Caco-2 (cell line): ENCODE measurements around the gene VAPA. TPM values are rescaled to one million over a fixed set of nuclear protein-coding genes. Genes with fewer than 3 reads are reported as not detected.

Experiments
- BruUV-seq: library from RNA; stranded (reverse); fragments of 400-500 nt; replicated peaks from 2 replicates; lab custom pipeline; 2021; lab: Mats Ljungman, UMichigan
- CTCF ChIA-PET: fragments of 300-600 bp; sonication (Branson Sonifier 250); formaldehyde crosslinking; loops from one replicate; lab custom pipeline; 2022; ENCODE audit warnings: antibody characterized with exemption; lab: Charles Lee
- POLR2A ChIA-PET: fragments of 300-600 bp; sonication (Branson Sonifier 250); formaldehyde crosslinking; loops from one replicate; lab custom pipeline; 2022; ENCODE audit warnings: antibody characterized with exemption; lab: Charles Lee
- DNase-seq, 2 experiments: peaks; one replicate each; pipeline versions ENCODE4 v3.0.0 to v3.0.0-alpha.2; 2020 to 2022
- H3K27me3 ChIP-seq: replicated peaks from 2 replicates; pipeline ENCODE4 v1.6.0; 2011; ENCODE audit warnings: low read length; ENCODE audit not compliant: control insufficient read depth, insufficient read depth
- H3K36me3 ChIP-seq: 2 replicates; pipeline ENCODE4 v1.5.1; 2011; ENCODE audit warnings: low read length; ENCODE audit not compliant: control insufficient read depth, insufficient read depth
- H3K4me1 ChIP-seq: fragments of 250-450 bp; sonication (Bioruptor Pico); 2 replicates; pipeline ENCODE4 v1.5.1; 2020; ENCODE audit warnings: mild to moderate bottlenecking
- H3K4me3 ChIP-seq: 2 replicates; pipeline ENCODE4 v1.5.1; 2011; ENCODE audit warnings: low read depth, mild to moderate bottlenecking, control low read depth, low read length
- H3K9me3 ChIP-seq: fragments of 250-450 bp; sonication (Bioruptor Pico); 2 replicates; pipeline ENCODE4 v1.5.1; 2020; ENCODE audit warnings: mild to moderate bottlenecking, moderate library complexity
- H3K27ac Mint-ChIP-seq: one replicate; pipeline ENCODE4 v1.8.0; 2022; ENCODE audit warnings: mixed read lengths; ENCODE audit not compliant: unreplicated experiment
- H3K27me3 Mint-ChIP-seq: one replicate; pipeline ENCODE4 v1.8.0; 2022; ENCODE audit warnings: mixed read lengths; ENCODE audit not compliant: insufficient read depth, unreplicated experiment
- H3K36me3 Mint-ChIP-seq: one replicate; pipeline ENCODE4 v1.8.0; 2022; ENCODE audit warnings: mild to moderate bottlenecking, mixed read lengths; ENCODE audit not compliant: insufficient read depth, unreplicated experiment
- H3K4me1 Mint-ChIP-seq: one replicate; pipeline ENCODE4 v1.8.0; 2022; ENCODE audit warnings: low read depth, mixed read lengths; ENCODE audit not compliant: unreplicated experiment
- H3K4me3 Mint-ChIP-seq: one replicate; pipeline ENCODE4 v1.8.0; 2022; ENCODE audit warnings: mild to moderate bottlenecking, moderate library complexity, mixed read lengths; ENCODE audit not compliant: unreplicated experiment
- H3K9me3 Mint-ChIP-seq: one replicate; pipeline ENCODE4 v1.8.0; 2022; ENCODE audit warnings: mixed read lengths; ENCODE audit not compliant: unreplicated experiment
- CTCF ChIP-seq, 2 experiments: fragments of 200-600 bp in 1 of 2; IDR thresholded peaks; 1 replicate in 1 of 2; 2 replicates in 1 of 2; pipeline versions ENCODE4 v1.5.1 to v1.8.0; 2011 to 2022; ENCODE audit warnings: antibody characterized with exemption in 1 of 2, control low read depth in 1 of 2, inconsistent platforms in 1 of 2, low read depth in 1 of 2, low read length in 1 of 2, mild to moderate bottlenecking in 1 of 2, moderate library complexity in 1 of 2; ENCODE audit not compliant: insufficient read depth in 1 of 2, severe bottlenecking in 1 of 2, unreplicated experiment in 1 of 2
- intact Hi-C: fragments of 100-400 bp; cut with micrococcal nuclease; formaldehyde crosslinking; loops from one replicate; pipeline ENCODE4 v1.10.0; 2022; ENCODE audit not compliant: unreplicated experiment
- total RNA-seq: library from RNA; stranded (reverse); gene quantifications from 2 replicates; pipeline ENCODE4 v1.2.3, GENCODE V29; 2022

The VAPA gene
- total RNA-seq, 1 experiment from 2014 or later, result 222 TPM

GRCh38 chr18:9924371-9924943 is 10.6 kb downstream of the VAPA start:
- ChIA-PET POLR2A (no interaction called here), CTCF (no interaction called here)
- Mint-ChIP-seq H3K27me3 (no peaks in the 10 kb centered on the region), H3K9me3 (no peaks in the 10 kb centered on the region), H3K4me1 (peaks cover 17% of the 10 kb centered on the region), H3K4me3 (no peak overlapping the region), H3K27ac (no peak overlapping the region), H3K36me3 (peaks cover 10% of the 10 kb centered on the region)
- no peaks in the 10 kb centered on the region for H3K9me3 ChIP-seq
- BruUV-seq, result no TSS peak
- no peak for TF ChIP-seq CTCF (IDR thresholded peaks at IDR 0.05; ENCODE audit: insufficient read depth in 1 of 2, low read depth in 1 of 2, low read length in 1 of 2, severe bottlenecking in 1 of 2, unreplicated experiment in 1 of 2)
- peaks cover 42% of the 10 kb centered on the region for H3K4me1 ChIP-seq
- H3K36me3 ChIP-seq, result no peaks in the 10 kb centered on the region
- intact Hi-C loops, result no loop called here
- H3K4me3 ChIP-seq, result no peak overlapping the region
- no peak for DNase-seq
- H3K27me3 ChIP-seq, result no peaks in the 10 kb centered on the region

- intact Hi-C loops, result no loop called here
- Histone ChIP-seq H3K36me3 (no peaks in the 10 kb centered on the region), H3K4me1 (peaks cover 42% of the 10 kb centered on the region), H3K4me3 (no peak overlapping the region), H3K9me3 (no peaks in the 10 kb centered on the region), H3K27me3 (no peaks in the 10 kb centered on the region)
- TF ChIP-seq CTCF (IDR thresholded peaks at IDR 0.05; ENCODE audit: insufficient read depth in 1 of 2, low read depth in 1 of 2, low read length in 1 of 2, severe bottlenecking in 1 of 2, unreplicated experiment in 1 of 2), result no peak
- Mint-ChIP-seq H3K4me1 (peaks cover 17% of the 10 kb centered on the region), H3K36me3 (peaks cover 10% of the 10 kb centered on the region), H3K27me3 (no peaks in the 10 kb centered on the region), H3K27ac (no peak overlapping the region), H3K4me3 (no peak overlapping the region), H3K9me3 (no peaks in the 10 kb centered on the region)
- no peak for DNase-seq
- BruUV-seq, result no TSS peak
- ChIA-PET POLR2A (no interaction called here), CTCF (no interaction called here)
Observed at GRCh38 chr18:9925369-9925768, 11.6 kb downstream of the VAPA start.

- intact Hi-C loops, result no loop called here
- no peak for TF ChIP-seq CTCF (IDR thresholded peaks at IDR 0.05; ENCODE audit: insufficient read depth in 1 of 2, low read depth in 1 of 2, low read length in 1 of 2, severe bottlenecking in 1 of 2, unreplicated experiment in 1 of 2)
- no peak overlapping the region for H3K4me3 Mint-ChIP-seq
- Histone ChIP-seq H3K4me3 (no peak overlapping the region), H3K36me3 (no peaks in the 10 kb centered on the region), H3K9me3 (no peaks in the 10 kb centered on the region), H3K27me3 (no peaks in the 10 kb centered on the region), H3K4me1 (peaks cover 42% of the 10 kb centered on the region)
- DNase-seq, result no peak
- H3K36me3 Mint-ChIP-seq, result peaks cover 10% of the 10 kb centered on the region
- no peaks in the 10 kb centered on the region for H3K9me3 Mint-ChIP-seq
- no peak overlapping the region for H3K27ac Mint-ChIP-seq
- ChIA-PET POLR2A (no interaction called here), CTCF (no interaction called here)
- peaks cover 17% of the 10 kb centered on the region for H3K4me1 Mint-ChIP-seq
- no TSS peak for BruUV-seq
- no peaks in the 10 kb centered on the region for H3K27me3 Mint-ChIP-seq
Observed at GRCh38 chr18:9925795-9926194, 12.0 kb downstream of the VAPA start.
